ENCODE data around the gene PRKAR2B.

PRKAR2B gene

GRCh38 chr7:107049480-107049879 lies 5.0 kb downstream of the PRKAR2B start:
- TF ChIP-seq REST (IDR thresholded peaks at IDR 0.05; ENCODE audit: insufficient read depth in 1 of 2, low read depth in 2 of 2, low read length in 2 of 2), result no peak
- no peak for TF ChIP-seq POLR2AphosphoS5 (IDR thresholded peaks at IDR 0.05; ENCODE audit: low read depth, low read length)
- no peak for TF ChIP-seq SIN3A (IDR thresholded peaks at IDR 0.05; ENCODE audit: borderline replicate concordance, insufficient read depth, low read length)
- no peak for TF ChIP-seq TAF1 (IDR thresholded peaks at IDR 0.05; ENCODE audit: borderline replicate concordance, insufficient read depth, low read length)
- no peak for TF ChIP-seq FOXP2 (optimal IDR thresholded peaks at IDR 0.05; ENCODE audit: borderline replicate concordance, extremely low read depth, extremely low read length, insufficient read depth)

GRCh38 chr7:107049971-107050532 lies 5.5 kb downstream of the PRKAR2B start:
- TF ChIP-seq POLR2AphosphoS5 (IDR thresholded peaks at IDR 0.05; ENCODE audit: low read depth, low read length), result no peak
- TF ChIP-seq FOXP2 (optimal IDR thresholded peaks at IDR 0.05; ENCODE audit: borderline replicate concordance, extremely low read depth, extremely low read length, insufficient read depth), result no peak
- TF ChIP-seq SIN3A (IDR thresholded peaks at IDR 0.05; ENCODE audit: borderline replicate concordance, insufficient read depth, low read length), result no peak
- TF ChIP-seq TAF1 (IDR thresholded peaks at IDR 0.05; ENCODE audit: borderline replicate concordance, insufficient read depth, low read length), result no peak
- no peak for TF ChIP-seq REST (IDR thresholded peaks at IDR 0.05; ENCODE audit: insufficient read depth in 1 of 2, low read depth in 2 of 2, low read length in 2 of 2)

- TF ChIP-seq SIN3A (IDR thresholded peaks at IDR 0.05; ENCODE audit: borderline replicate concordance, insufficient read depth, low read length) (no peak), TAF1 (IDR thresholded peaks at IDR 0.05; ENCODE audit: borderline replicate concordance, insufficient read depth, low read length) (no peak), REST (IDR thresholded peaks at IDR 0.05; ENCODE audit: insufficient read depth in 1 of 2, low read depth in 2 of 2, low read length in 2 of 2) (no peak), FOXP2 (optimal IDR thresholded peaks at IDR 0.05; ENCODE audit: borderline replicate concordance, extremely low read depth, extremely low read length, insufficient read depth) (no peak), POLR2AphosphoS5 (IDR thresholded peaks at IDR 0.05; ENCODE audit: low read depth, low read length) (no peak)
Observed at GRCh38 chr7:107051376-107051775, 6.9 kb downstream of the PRKAR2B start.

GRCh38 chr7:107056728-107057473 lies 12.4 kb downstream of the PRKAR2B start:
- TF ChIP-seq TAF1 (IDR thresholded peaks at IDR 0.05; ENCODE audit: borderline replicate concordance, insufficient read depth, low read length) (no peak), SIN3A (IDR thresholded peaks at IDR 0.05; ENCODE audit: borderline replicate concordance, insufficient read depth, low read length) (no peak), POLR2AphosphoS5 (IDR thresholded peaks at IDR 0.05; ENCODE audit: low read depth, low read length) (no peak), REST (IDR thresholded peaks at IDR 0.05; ENCODE audit: insufficient read depth in 1 of 2, low read depth in 2 of 2, low read length in 2 of 2) (no peak), FOXP2 (optimal IDR thresholded peaks at IDR 0.05; ENCODE audit: borderline replicate concordance, extremely low read depth, extremely low read length, insufficient read depth) (no peak)

Measured in PFSK-1 (cell line).